ENCODE data around the gene HIVEP3.

HIVEP3 gene

DNA sequence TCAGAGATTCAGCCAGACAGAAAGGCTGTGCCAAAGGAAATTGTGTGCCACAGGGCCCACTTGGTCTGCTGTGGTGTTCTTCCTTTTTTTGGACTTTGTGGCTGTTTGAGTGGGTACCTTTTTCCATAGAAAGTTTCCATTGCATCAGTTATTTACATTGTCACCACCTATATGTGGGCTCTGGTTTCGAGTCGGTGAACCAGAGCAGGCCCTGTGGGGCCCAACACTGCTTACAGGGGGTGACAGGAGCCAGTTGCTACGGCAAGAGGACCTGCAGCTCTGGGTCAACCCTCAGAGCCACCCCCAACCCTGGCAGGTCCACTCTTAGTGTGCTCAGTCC, 277.3 kb downstream of the HIVEP3 start:
- H3K4me1 ChIP-seq (ENCODE audit: control insufficient read depth in 1 of 2, insufficient read depth in 2 of 2, low read length in 2 of 2): no peaks in the 10 kb centered on the region
- no peaks in the 10 kb centered on the region for H3K36me3 ChIP-seq (ENCODE audit: control insufficient read depth in 1 of 2, insufficient read depth in 2 of 2, low read length in 2 of 2)
- no peak overlapping the region for H3K4me3 ChIP-seq (ENCODE audit: low read depth in 1 of 2, low read length in 2 of 2)
- no peaks in the 10 kb centered on the region for H3K9me3 ChIP-seq (ENCODE audit: control insufficient read depth in 1 of 2, low read length in 2 of 2)
- H3K9ac ChIP-seq (ENCODE audit: low read depth in 1 of 2, low read length in 2 of 2): no peak overlapping the region
- no peaks in the 10 kb centered on the region for H3K27me3 ChIP-seq (ENCODE audit: control insufficient read depth in 1 of 2, insufficient read depth in 2 of 2, low read length in 2 of 2)
- H3K27ac ChIP-seq (ENCODE audit: low read depth, low read length): no peak overlapping the region

DNA sequence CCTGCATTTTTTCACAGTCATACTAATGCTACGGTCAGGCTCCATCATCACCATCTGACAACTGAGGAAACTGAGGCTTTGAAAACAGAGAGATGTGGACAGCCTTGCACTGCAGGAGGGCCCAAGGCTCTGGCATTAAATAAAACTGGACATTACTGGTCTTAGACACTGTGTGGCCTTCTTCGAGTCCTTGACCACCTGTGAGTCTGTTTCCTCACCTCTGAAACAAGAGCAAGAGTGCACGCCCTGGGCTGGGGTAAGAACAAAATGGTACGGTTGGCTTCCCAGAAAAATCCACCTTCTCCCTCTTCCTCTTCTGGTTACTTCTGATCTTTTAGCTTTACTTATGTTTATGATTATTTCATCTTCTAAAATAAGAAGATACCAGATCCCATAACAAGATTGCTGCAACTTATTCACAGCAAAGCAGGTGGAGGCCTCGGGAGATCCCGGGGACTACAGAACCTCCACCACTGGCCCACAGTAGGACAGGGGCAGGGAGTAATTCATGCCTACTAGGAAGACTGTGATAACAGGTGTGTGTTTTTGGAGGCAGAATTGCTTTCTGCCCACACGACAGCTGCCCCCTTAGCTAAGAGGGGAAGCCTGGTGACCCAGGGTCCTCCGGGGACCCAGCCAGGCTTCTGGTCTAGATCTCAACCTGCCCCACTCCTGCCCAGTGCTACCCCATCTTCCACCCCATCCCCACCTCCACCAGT, 277.8 kb downstream of the HIVEP3 start:
- H3K9me3 ChIP-seq (ENCODE audit: control insufficient read depth in 1 of 2, low read length in 2 of 2): no peaks in the 10 kb centered on the region
- no peak overlapping the region for H3K27ac ChIP-seq (ENCODE audit: low read depth, low read length)
- no peak overlapping the region for H3K9ac ChIP-seq (ENCODE audit: low read depth in 1 of 2, low read length in 2 of 2)
- no peak overlapping the region for H3K4me3 ChIP-seq (ENCODE audit: low read depth in 1 of 2, low read length in 2 of 2)
- no peaks in the 10 kb centered on the region for H3K36me3 ChIP-seq (ENCODE audit: control insufficient read depth in 1 of 2, insufficient read depth in 2 of 2, low read length in 2 of 2)
- no peaks in the 10 kb centered on the region for H3K27me3 ChIP-seq (ENCODE audit: control insufficient read depth in 1 of 2, insufficient read depth in 2 of 2, low read length in 2 of 2)
- H3K4me1 ChIP-seq (ENCODE audit: control insufficient read depth in 1 of 2, insufficient read depth in 2 of 2, low read length in 2 of 2): no peaks in the 10 kb centered on the region

DNA sequence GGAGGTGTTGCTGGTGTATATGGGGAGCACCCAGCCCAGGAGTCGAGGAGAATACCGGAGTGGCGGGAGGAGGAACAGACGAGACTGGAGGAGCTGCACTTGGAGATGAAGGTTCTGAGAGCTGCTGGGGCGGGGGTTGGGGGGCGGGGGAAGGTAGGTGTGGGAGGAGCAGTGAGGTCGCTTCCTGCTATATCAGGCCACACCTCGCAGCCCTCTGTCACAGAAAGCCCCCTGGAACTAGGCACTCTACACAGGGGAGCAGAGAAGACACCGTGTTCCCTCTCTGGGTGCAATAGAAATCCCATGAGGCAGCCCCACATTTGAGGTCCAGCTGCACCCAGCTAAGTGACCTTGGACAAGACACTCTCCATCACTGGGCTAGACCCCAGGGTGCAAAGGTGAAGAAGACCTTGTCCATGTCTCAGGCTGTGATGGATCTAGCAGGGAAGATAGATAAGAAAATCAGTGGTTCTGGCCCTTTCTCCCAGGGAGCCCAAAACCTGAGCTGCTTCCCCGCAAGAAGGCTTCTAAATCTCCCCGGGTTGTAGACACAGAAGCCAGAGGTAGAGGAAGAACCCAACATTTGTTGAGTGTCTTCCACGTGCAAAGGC, 278.5 kb downstream of the HIVEP3 start:
- H3K27me3 ChIP-seq (ENCODE audit: control insufficient read depth in 1 of 2, insufficient read depth in 2 of 2, low read length in 2 of 2): no peaks in the 10 kb centered on the region
- H3K4me1 ChIP-seq (ENCODE audit: control insufficient read depth in 1 of 2, insufficient read depth in 2 of 2, low read length in 2 of 2): no peaks in the 10 kb centered on the region
- H3K9ac ChIP-seq (ENCODE audit: low read depth in 1 of 2, low read length in 2 of 2): no peak overlapping the region
- H3K36me3 ChIP-seq (ENCODE audit: control insufficient read depth in 1 of 2, insufficient read depth in 2 of 2, low read length in 2 of 2): no peaks in the 10 kb centered on the region
- H3K9me3 ChIP-seq (ENCODE audit: control insufficient read depth in 1 of 2, low read length in 2 of 2): no peaks in the 10 kb centered on the region
- H3K4me3 ChIP-seq (ENCODE audit: low read depth in 1 of 2, low read length in 2 of 2): no peak overlapping the region
- no peak overlapping the region for H3K27ac ChIP-seq (ENCODE audit: low read depth, low read length)

DNA sequence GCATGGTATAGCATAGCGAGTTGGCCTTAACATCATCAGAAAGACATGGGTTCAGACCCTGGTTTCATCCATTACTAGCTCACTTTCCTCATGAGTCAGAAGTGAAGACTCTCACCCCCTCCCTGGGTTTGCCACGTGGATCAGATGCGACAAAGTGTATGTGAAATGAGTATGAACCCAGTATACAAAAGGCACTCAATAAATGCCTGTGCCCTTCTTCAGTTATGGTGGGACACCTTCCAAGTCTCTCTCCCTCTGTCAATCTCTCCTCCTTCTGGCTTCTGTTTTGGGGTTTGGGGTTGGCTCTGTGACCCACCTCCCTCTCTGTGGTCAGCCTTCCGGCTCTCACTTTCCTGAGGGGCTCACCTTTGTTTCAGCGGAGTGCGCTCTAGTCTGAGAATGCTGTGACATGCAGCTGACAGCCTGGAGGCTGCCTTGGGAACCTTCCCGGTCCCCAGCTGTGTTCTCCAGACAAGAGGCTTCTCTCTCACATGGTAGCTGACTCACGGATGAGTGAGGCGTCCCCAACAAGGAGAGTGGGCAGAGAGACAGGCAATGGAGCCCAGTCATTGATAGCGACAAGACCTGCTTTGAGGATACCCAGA, 279.3 kb downstream of the HIVEP3 start:
- no peaks in the 10 kb centered on the region for H3K27me3 ChIP-seq (ENCODE audit: control insufficient read depth in 1 of 2, insufficient read depth in 2 of 2, low read length in 2 of 2)
- H3K4me1 ChIP-seq (ENCODE audit: control insufficient read depth in 1 of 2, insufficient read depth in 2 of 2, low read length in 2 of 2): no peaks in the 10 kb centered on the region
- no peak overlapping the region for H3K9ac ChIP-seq (ENCODE audit: low read depth in 1 of 2, low read length in 2 of 2)
- H3K27ac ChIP-seq (ENCODE audit: low read depth, low read length): no peak overlapping the region
- H3K4me3 ChIP-seq (ENCODE audit: low read depth in 1 of 2, low read length in 2 of 2): no peak overlapping the region
- no peaks in the 10 kb centered on the region for H3K9me3 ChIP-seq (ENCODE audit: control insufficient read depth in 1 of 2, low read length in 2 of 2)
- H3K36me3 ChIP-seq (ENCODE audit: control insufficient read depth in 1 of 2, insufficient read depth in 2 of 2, low read length in 2 of 2): no peaks in the 10 kb centered on the region

DNA sequence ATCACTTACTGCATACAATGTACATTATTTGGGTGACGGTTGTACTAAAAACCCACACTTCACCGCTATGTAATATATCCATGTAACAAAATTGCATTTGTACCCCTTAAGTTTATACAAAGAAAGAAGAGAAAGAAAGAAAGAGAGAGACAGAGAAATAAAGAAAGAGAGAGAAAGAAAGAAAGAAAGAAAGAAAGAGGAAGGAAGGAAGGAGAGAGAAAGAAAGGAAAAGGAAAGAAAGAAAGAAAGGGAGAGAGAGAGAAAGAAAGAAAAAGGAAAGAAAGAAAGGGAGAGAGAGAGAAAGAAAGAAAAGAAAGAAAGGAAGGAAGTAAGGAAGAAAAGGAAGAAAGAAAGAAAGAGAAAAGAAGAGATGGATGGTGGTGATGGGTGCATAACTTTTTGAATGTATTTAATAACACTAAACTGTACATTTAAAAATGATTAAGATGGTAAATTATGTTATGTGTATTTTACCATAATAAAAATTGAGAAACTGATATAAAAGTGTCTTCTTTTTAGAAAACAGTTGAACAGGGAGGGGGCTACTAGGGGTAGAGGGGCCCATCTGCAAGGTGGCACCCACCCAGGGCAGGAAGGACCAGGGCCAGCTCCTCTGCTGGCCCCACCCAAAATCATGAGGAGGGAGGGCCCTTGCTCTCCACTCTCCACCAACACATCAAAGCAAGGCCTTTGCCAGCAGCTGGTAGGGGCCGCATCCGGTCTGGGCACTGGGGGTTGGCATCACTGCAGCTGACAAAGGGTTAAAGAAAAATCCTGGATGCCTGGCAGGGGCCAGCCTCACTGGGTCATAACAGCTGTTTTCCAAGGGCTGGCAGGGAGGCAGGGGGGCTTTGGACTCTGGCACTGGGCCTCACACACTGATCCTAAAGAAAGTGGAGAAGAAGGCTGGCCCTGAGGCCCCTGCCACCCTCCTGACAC, 280.4 kb downstream of the HIVEP3 start:
- Histone ChIP-seq H3K27ac (ENCODE audit: low read depth, low read length) (no peak overlapping the region), H3K27me3 (ENCODE audit: control insufficient read depth in 1 of 2, insufficient read depth in 2 of 2, low read length in 2 of 2) (no peaks in the 10 kb centered on the region), H3K4me1 (ENCODE audit: control insufficient read depth in 1 of 2, insufficient read depth in 2 of 2, low read length in 2 of 2) (no peaks in the 10 kb centered on the region), H3K36me3 (ENCODE audit: control insufficient read depth in 1 of 2, insufficient read depth in 2 of 2, low read length in 2 of 2) (no peaks in the 10 kb centered on the region), H3K4me3 (ENCODE audit: low read depth in 1 of 2, low read length in 2 of 2) (no peak overlapping the region), H3K9me3 (ENCODE audit: control insufficient read depth in 1 of 2, low read length in 2 of 2) (no peaks in the 10 kb centered on the region), H3K9ac (ENCODE audit: low read depth in 1 of 2, low read length in 2 of 2) (no peak overlapping the region)

DNA sequence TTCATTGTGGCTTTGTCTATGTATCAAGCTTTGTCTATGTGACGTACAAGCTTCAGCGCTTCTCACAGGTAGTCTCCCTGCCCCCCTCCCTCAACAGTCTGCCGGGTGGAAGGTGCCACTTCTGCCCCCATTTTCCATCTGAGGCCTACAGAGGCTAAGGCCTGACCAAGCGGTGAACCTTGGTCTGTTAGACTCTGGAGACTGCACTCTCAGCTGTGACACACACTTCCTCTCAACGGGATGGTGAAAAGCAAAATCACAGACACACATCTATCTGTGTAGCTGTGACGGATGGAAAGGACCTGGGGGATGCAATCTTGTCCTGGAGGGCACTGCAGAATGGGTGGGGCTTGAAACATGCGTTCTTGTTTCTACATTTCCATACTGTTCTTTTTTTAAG, 281.4 kb downstream of the HIVEP3 start:
- Histone ChIP-seq H3K9me3 (ENCODE audit: control insufficient read depth in 1 of 2, low read length in 2 of 2) (no peaks in the 10 kb centered on the region), H3K27ac (ENCODE audit: low read depth, low read length) (no peak overlapping the region), H3K4me3 (ENCODE audit: low read depth in 1 of 2, low read length in 2 of 2) (no peak overlapping the region), H3K9ac (ENCODE audit: low read depth in 1 of 2, low read length in 2 of 2) (no peak overlapping the region), H3K4me1 (ENCODE audit: control insufficient read depth in 1 of 2, insufficient read depth in 2 of 2, low read length in 2 of 2) (no peaks in the 10 kb centered on the region), H3K27me3 (ENCODE audit: control insufficient read depth in 1 of 2, insufficient read depth in 2 of 2, low read length in 2 of 2) (no peaks in the 10 kb centered on the region), H3K36me3 (ENCODE audit: control insufficient read depth in 1 of 2, insufficient read depth in 2 of 2, low read length in 2 of 2) (no peaks in the 10 kb centered on the region)

DNA sequence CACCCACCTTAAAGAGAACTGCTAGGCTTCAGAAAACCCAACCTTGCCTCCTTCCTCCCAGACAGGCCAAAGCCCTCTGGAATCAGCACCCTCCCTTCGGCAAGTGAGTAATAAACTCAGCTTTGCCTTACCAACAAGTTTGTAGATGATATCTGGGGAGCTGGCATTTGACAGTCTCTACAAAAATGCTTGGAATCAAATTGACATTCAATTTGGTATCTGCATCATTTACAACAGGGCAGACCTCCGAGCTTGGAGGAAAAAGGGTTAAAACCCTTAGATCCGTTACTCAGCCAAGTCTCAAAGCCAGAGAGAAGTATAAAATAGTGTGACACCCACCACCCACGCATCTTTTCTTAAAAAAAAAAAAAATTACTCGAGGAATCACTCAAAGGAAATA, 285.0 kb downstream of the HIVEP3 start:
- Histone ChIP-seq H3K4me3 (ENCODE audit: low read depth in 1 of 2, low read length in 2 of 2) (no peak overlapping the region), H3K9ac (ENCODE audit: low read depth in 1 of 2, low read length in 2 of 2) (no peak overlapping the region), H3K4me1 (ENCODE audit: control insufficient read depth in 1 of 2, insufficient read depth in 2 of 2, low read length in 2 of 2) (no peaks in the 10 kb centered on the region), H3K36me3 (ENCODE audit: control insufficient read depth in 1 of 2, insufficient read depth in 2 of 2, low read length in 2 of 2) (no peaks in the 10 kb centered on the region), H3K9me3 (ENCODE audit: control insufficient read depth in 1 of 2, low read length in 2 of 2) (no peaks in the 10 kb centered on the region), H3K27ac (ENCODE audit: low read depth, low read length) (no peak overlapping the region), H3K27me3 (ENCODE audit: control insufficient read depth in 1 of 2, insufficient read depth in 2 of 2, low read length in 2 of 2) (no peaks in the 10 kb centered on the region)

DNA sequence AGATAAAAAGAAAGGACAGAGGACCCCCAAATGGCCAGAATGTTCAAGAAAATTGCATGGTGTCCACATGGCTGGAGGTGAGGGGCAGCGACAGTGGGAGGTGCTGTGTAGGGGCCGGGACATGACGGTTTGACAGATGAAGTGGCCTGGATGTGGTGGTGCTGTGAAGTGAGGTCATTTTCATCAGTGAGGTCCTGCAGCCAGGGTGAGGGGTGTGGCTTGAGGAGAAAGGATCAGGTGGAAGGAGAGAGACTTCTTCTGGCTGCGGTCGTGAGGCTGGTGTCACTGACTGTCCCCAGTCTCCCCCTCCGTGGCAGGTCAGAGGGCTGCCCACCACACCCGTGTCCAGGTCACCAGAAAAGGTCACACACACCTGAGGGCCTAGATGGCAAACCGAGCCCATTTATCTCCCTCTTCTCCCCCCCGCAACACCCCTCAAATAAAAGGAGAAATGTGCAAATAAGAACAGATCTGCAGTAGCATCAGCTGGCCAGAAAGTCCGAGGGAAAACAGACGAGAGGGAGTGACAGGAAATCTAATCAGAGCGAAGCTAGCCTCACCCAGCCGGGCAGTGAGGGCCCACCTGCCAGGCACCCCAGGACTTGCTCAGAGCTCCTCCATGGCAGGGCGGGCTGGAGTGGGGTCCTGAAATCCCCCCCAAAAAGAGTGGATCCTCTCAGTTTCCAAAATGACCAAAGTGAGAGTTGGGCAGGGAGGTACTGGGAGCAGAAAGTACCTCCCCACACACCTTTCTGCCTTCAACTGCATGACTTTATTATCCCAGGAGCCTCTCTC, 285.7 kb downstream of the HIVEP3 start:
- Histone ChIP-seq H3K9ac (ENCODE audit: low read depth in 1 of 2, low read length in 2 of 2) (no peak overlapping the region), H3K4me1 (ENCODE audit: control insufficient read depth in 1 of 2, insufficient read depth in 2 of 2, low read length in 2 of 2) (no peaks in the 10 kb centered on the region), H3K27me3 (ENCODE audit: control insufficient read depth in 1 of 2, insufficient read depth in 2 of 2, low read length in 2 of 2) (no peaks in the 10 kb centered on the region), H3K9me3 (ENCODE audit: control insufficient read depth in 1 of 2, low read length in 2 of 2) (no peaks in the 10 kb centered on the region), H3K27ac (ENCODE audit: low read depth, low read length) (no peak overlapping the region), H3K36me3 (ENCODE audit: control insufficient read depth in 1 of 2, insufficient read depth in 2 of 2, low read length in 2 of 2) (no peaks in the 10 kb centered on the region), H3K4me3 (ENCODE audit: low read depth in 1 of 2, low read length in 2 of 2) (no peak overlapping the region)

DNA sequence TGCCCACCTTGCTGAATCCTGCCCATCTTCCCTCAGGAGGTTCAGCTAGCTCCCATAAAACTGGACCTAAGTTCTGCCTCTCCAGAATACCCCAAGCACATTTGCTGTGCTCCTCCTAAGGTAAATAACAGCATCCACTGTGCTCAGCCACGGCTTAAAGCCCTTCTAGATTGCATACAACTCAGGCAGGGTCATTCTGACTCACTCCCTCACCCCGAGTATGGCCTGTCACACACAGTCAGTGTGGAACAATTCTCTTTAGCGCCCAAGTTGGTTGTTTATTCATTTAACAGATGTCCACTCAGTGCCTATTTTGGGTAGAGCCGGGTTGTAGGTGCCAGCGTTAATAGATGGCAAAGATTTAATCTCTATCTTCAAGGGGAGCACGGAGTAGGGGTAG, 286.8 kb downstream of the HIVEP3 start:
- Histone ChIP-seq H3K9ac (ENCODE audit: low read depth in 1 of 2, low read length in 2 of 2) (no peak overlapping the region), H3K9me3 (ENCODE audit: control insufficient read depth in 1 of 2, low read length in 2 of 2) (no peaks in the 10 kb centered on the region), H3K27me3 (ENCODE audit: control insufficient read depth in 1 of 2, insufficient read depth in 2 of 2, low read length in 2 of 2) (no peaks in the 10 kb centered on the region), H3K27ac (ENCODE audit: low read depth, low read length) (no peak overlapping the region), H3K4me3 (ENCODE audit: low read depth in 1 of 2, low read length in 2 of 2) (no peak overlapping the region), H3K36me3 (ENCODE audit: control insufficient read depth in 1 of 2, insufficient read depth in 2 of 2, low read length in 2 of 2) (no peaks in the 10 kb centered on the region), H3K4me1 (ENCODE audit: control insufficient read depth in 1 of 2, insufficient read depth in 2 of 2, low read length in 2 of 2) (no peaks in the 10 kb centered on the region)

Measured in duodenal mucosa (tissue), 2 donors.